ENCODE data around the gene BARX2. TPM values are rescaled to one million over a fixed set of nuclear protein-coding genes. Genes with fewer than 3 reads are reported as not detected.

The BARX2 gene
- total and polyA plus RNA-seq, 2 of the 4 experiments (the other 2 are of a cell fraction), result not detected

DNA sequence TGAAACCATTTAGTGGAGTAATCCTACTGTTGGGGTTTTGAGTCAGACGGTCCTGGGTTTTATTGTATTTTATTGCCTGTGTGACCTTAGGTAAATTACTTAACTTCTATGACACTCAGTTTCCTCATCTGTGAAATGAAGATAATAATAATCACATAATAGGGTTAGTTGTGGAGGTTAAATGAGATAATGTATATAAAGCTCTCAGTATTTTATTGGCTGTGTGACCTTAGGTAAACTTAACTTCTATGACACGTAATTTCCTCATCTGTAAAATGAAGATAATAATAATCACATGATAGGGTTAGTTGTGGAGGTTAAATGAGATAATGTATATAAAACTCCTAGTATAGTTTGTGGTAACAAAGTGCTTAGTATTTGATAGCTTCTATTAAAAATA is 13.2 kb downstream of the BARX2 start:
- Histone ChIP-seq H2BK15ac (ENCODE audit: low read depth, low read length) (no peak overlapping the region), H3K9me1 (ENCODE audit: insufficient read depth, low read length) (no peaks in the 10 kb centered on the region), H4K5ac (ENCODE audit: low read depth, low read length) (no peak overlapping the region), H3K27ac (ENCODE audit: insufficient read depth, low read length) (no peak overlapping the region), H4K8ac (ENCODE audit: low read depth in 2 of 2, low read length in 2 of 2) (no peak overlapping the region), H3K18ac (ENCODE audit: low read depth, low read length) (no peak overlapping the region), H3K4me2 (ENCODE audit: low read depth, low read length) (no peak overlapping the region), H3K23ac (ENCODE audit: low read depth, low read length) (no peak overlapping the region), H4K20me1 (ENCODE audit: insufficient read depth, low read length) (no peaks in the 10 kb centered on the region), H3K36me3 (ENCODE audit: control insufficient read depth, insufficient read depth, low read length) (no peaks in the 10 kb centered on the region), H3K4me1 (ENCODE audit: control insufficient read depth, insufficient read depth, low read length) (no peaks in the 10 kb centered on the region), H3K4ac (ENCODE audit: low read depth, low read length) (no peak overlapping the region), H2AFZ (replicated peaks; ENCODE audit: low read length, poor library complexity) (no peak overlapping the region), H3K4me3 (ENCODE audit: insufficient read depth, low read depth, low read length) (no peak overlapping the region), H3K27me3 (ENCODE audit: control insufficient read depth, insufficient read depth, low read length) (peaks cover 2% of the 10 kb centered on the region; the same call in 1 of the 2 replicates), H2AK5ac (ENCODE audit: low read depth, low read length) (no peak overlapping the region), H2AK9ac (replicated peaks; ENCODE audit: low read depth, low read length, poor library complexity) (no peak overlapping the region), H3K79me1 (ENCODE audit: low read depth in 1 of 2, low read length in 2 of 2) (no peaks in the 10 kb centered on the region), H3K9ac (ENCODE audit: low read depth, low read length) (no peak overlapping the region), H4K91ac (ENCODE audit: insufficient read depth, low read depth, low read length) (no peak overlapping the region), H2BK20ac (ENCODE audit: low read depth, low read length) (no peak overlapping the region), H3K9me3 (ENCODE audit: control insufficient read depth, insufficient read depth, low read length) (no peaks in the 10 kb centered on the region), H2BK5ac (ENCODE audit: low read depth, low read length, poor library complexity, severe bottlenecking) (no peak overlapping the region), H3K56ac (ENCODE audit: extremely low read depth, insufficient read depth, low read length) (no peak overlapping the region), H3K14ac (replicated peaks; ENCODE audit: low read depth, low read length) (no peak overlapping the region), H2BK120ac (ENCODE audit: low read depth, low read length) (no peak overlapping the region)
- intact Hi-C loops (cut with micrococcal nuclease), result no loop called here
- no peak for TF ChIP-seq SMC3 (IDR thresholded peaks at IDR 0.05; ENCODE audit: low read depth, low read length)
- no peak for TF ChIP-seq CEBPB (IDR thresholded peaks at IDR 0.05; ENCODE audit: low read depth, low read length)
- TF ChIP-seq MAFK (IDR thresholded peaks at IDR 0.05; ENCODE audit: low read depth, low read length), result no peak
- no peak for TF ChIP-seq RFX5 (IDR thresholded peaks at IDR 0.05; ENCODE audit: low read depth, low read length)
- TF ChIP-seq, protein P1, sequence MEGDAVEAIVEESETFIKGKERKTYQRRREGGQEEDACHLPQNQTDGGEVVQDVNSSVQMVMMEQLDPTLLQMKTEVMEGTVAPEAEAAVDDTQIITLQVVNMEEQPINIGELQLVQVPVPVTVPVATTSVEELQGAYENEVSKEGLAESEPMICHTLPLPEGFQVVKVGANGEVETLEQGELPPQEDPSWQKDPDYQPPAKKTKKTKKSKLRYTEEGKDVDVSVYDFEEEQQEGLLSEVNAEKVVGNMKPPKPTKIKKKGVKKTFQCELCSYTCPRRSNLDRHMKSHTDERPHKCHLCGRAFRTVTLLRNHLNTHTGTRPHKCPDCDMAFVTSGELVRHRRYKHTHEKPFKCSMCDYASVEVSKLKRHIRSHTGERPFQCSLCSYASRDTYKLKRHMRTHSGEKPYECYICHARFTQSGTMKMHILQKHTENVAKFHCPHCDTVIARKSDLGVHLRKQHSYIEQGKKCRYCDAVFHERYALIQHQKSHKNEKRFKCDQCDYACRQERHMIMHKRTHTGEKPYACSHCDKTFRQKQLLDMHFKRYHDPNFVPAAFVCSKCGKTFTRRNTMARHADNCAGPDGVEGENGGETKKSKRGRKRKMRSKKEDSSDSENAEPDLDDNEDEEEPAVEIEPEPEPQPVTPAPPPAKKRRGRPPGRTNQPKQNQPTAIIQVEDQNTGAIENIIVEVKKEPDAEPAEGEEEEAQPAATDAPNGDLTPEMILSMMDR (conservative IDR thresholded peaks at IDR 0.05; ENCODE audit: low read depth, low read length), result no peak
- no peak for TF ChIP-seq MAZ (IDR thresholded peaks at IDR 0.05; ENCODE audit: borderline replicate concordance, low read depth, low read length)
- no peak for TF ChIP-seq BHLHE40 (IDR thresholded peaks at IDR 0.05; ENCODE audit: low read depth, low read length)
- WGBS, 2 experiments (ENCODE audit: extremely low coverage in 2 of 2, insufficient read length in 1 of 2), result no CpG with 5 or more reads among the region's 2 CpGs
- CTCF ChIA-PET, result interaction anchor here (0.6 kb wide), 1 partner anchor 414 kb away, joined by 3 read pairs; no protein-coding TSS in a partner anchor
- no peak for DNase-seq
- dilution Hi-C loops (cut with HindIII; ENCODE audit: low sequenced_read_pairs, unreplicated experiment), result no loop called here
- no TSS peak for BruUV-seq (replicated peaks)
- ATAC-seq (ENCODE audit: low read depth), result no peak
- in situ Hi-C loops (cut with MboI; ENCODE audit: low sequenced_read_pairs), result no loop called here
- POLR2A ChIA-PET (ENCODE audit: unreplicated experiment), result no interaction called here

All from IMR-90 (cell line).